GM18868 (cell line): ENCODE results near the gene COL12A1.
A peak's percentile ranks its signal among the peaks of the same experiment; 100 is the strongest.
"Not testable (repeated sequence)": the region's sequence is repeated elsewhere in the genome, so short reads cannot be mapped to it uniquely, and the experiment has no call there.

Experiments
- ATAC-seq: cut with Tn5 transposase; IDR thresholded peaks from one replicate; pipeline ENCODE4 v1.9.1; 2021; ENCODE audit warnings: mild to moderate bottlenecking, moderate library complexity; ENCODE audit not compliant: unreplicated experiment

The COL12A1 gene

GRCh38 chr6:75213112-75213511 lies 7.3 kb upstream of the COL12A1 start:
- no peak for ATAC-seq

- no peak for ATAC-seq
Observed at GRCh38 chr6:75211920-75212590, 6.2 kb upstream of the COL12A1 start.

- ATAC-seq: no peak
Observed at GRCh38 chr6:75210885-75211739, 5.3 kb upstream of the COL12A1 start.

- no peak for ATAC-seq
Observed at GRCh38 chr6:75209184-75209723, 3.4 kb upstream of the COL12A1 start.

- peak; percentile 74 for ATAC-seq
Observed at GRCh38 chr6:75208298-75209183, 2.7 kb upstream of the COL12A1 start.

GRCh38 chr6:75206576-75207342 lies 906 bp upstream of the COL12A1 start:
- ATAC-seq: no peak

- ATAC-seq: no peak
Observed at GRCh38 chr6:75204959-75205775, 686 bp downstream of the COL12A1 start.

GRCh38 chr6:75204217-75204958 lies 1.5 kb downstream of the COL12A1 start:
- ATAC-seq: no peak

- ATAC-seq: no peak
Observed at GRCh38 chr6:75203721-75204120, 2.1 kb downstream of the COL12A1 start.

GRCh38 chr6:75202676-75203131 lies 3.1 kb downstream of the COL12A1 start:
- no peak for ATAC-seq

- ATAC-seq: no peak
Observed at GRCh38 chr6:75201901-75202672, 3.8 kb downstream of the COL12A1 start.

- ATAC-seq: no peak
Observed at GRCh38 chr6:75201021-75201420, 4.8 kb downstream of the COL12A1 start.

- no peak for ATAC-seq
Observed at GRCh38 chr6:75199889-75200288, 6.0 kb downstream of the COL12A1 start.

- ATAC-seq: no peak
Observed at GRCh38 chr6:75196081-75196687, 9.7 kb downstream of the COL12A1 start.

GRCh38 chr6:75188221-75188925 lies 17.5 kb downstream of the COL12A1 start:
- no peak for ATAC-seq

- ATAC-seq: not testable (repeated sequence)
Observed at GRCh38 chr6:75186581-75186980, 19.3 kb downstream of the COL12A1 start.

GRCh38 chr6:75183099-75183541 lies 22.7 kb downstream of the COL12A1 start:
- ATAC-seq: no peak
